GM12878 (cell line): ENCODE data around the gene CLASP1. TPM values are rescaled to one million over a fixed set of nuclear protein-coding genes. Genes with fewer than 3 reads are reported as not detected.

Experiments used
- ATAC-seq: fragments of 200-7000 bp; cut with Tn5 transposase; 3 replicates; pipeline ENCODE4 v1.9.1; 2020; ENCODE audit warnings: mild to moderate bottlenecking, moderate library complexity
- BruUV-seq: library from RNA; stranded (reverse); fragments of 400-500 nt; replicated peaks from 2 replicates; lab custom pipeline; 2021; lab: Mats Ljungman, UMichigan
- CTCF ChIA-PET: fragments of 300-600 bp; sonication (Branson Sonifier 250); formaldehyde crosslinking; extraction: SDS; loops from one replicate; lab custom pipeline; 2021; ENCODE audit warnings: inconsistent platforms; lab: Yijun Ruan, JAX
- POLR2A ChIA-PET: fragments of 350-600 bp; formaldehyde crosslinking; extraction: SDS; loops from one replicate; lab custom pipeline; 2021; ENCODE audit warnings: inconsistent platforms; lab: Charles Lee
- RAD21 ChIA-PET: fragments of 300-600 bp; sonication (Branson Sonifier 250); formaldehyde crosslinking; loops from one replicate; lab custom pipeline; 2023; ENCODE audit warnings: antibody characterized with exemption; ENCODE audit not compliant: unreplicated experiment; lab: Charles Lee
- SMC1A ChIA-PET: fragments of 300-600 bp; sonication (Branson Sonifier 250); formaldehyde crosslinking; loops from one replicate; lab custom pipeline; 2023; ENCODE audit not compliant: unreplicated experiment, uncharacterized antibody; lab: Charles Lee
- DNase-seq: peaks from one replicate; pipeline ENCODE4 v3.0.0-alpha.2; 2011; ENCODE audit warnings: low read depth, low spot score
- FAIRE-seq: peaks from 3 replicates; lab custom pipeline; 2011; peaks lifted over from hg19 to GRCh38; lab: Jason Lieb, UNC
- H2AFZ ChIP-seq: 2 replicates; pipeline ENCODE4 v1.6.0; 2011; ENCODE audit warnings: low read depth, low read length, control low read depth; ENCODE audit not compliant: control insufficient read depth
- H3K27ac ChIP-seq: 2 replicates; pipeline ENCODE4 v1.5.1; 2011; ENCODE audit warnings: control low read depth; ENCODE audit not compliant: control insufficient read depth, insufficient read depth
- H3K27me3 ChIP-seq, 2 experiments: replicated peaks in 1 of 2; 2 replicates each; pipeline versions ENCODE4 v1.6.0 to v1.6.1; 2011; ENCODE audit warnings: low read length in 1 of 2; ENCODE audit not compliant: control insufficient read depth in 2 of 2, insufficient read depth in 2 of 2
- H3K36me3 ChIP-seq, 2 experiments: 2 replicates each; pipeline ENCODE4 v1.5.1; 2011; ENCODE audit warnings: low read length in 1 of 2; ENCODE audit not compliant: control insufficient read depth in 2 of 2, insufficient read depth in 2 of 2
- H3K4me1 ChIP-seq: 2 replicates; pipeline ENCODE4 v1.6.1; 2011; ENCODE audit warnings: mild to moderate bottlenecking, low read length, moderate library complexity, mixed read lengths; ENCODE audit not compliant: control insufficient read depth, insufficient read depth
- H3K4me2 ChIP-seq: 2 replicates; pipeline ENCODE4 v1.6.0; 2011; ENCODE audit warnings: control low read depth; ENCODE audit not compliant: control insufficient read depth, insufficient read depth
- H3K4me3 ChIP-seq: fragments of 200-600 bp; sonication (generic); 2 replicates; pipeline ENCODE4 v1.5.1; 2016
- H3K79me2 ChIP-seq: 2 replicates; pipeline ENCODE4 v1.6.0; 2011; ENCODE audit warnings: low read length; ENCODE audit not compliant: control insufficient read depth, insufficient read depth
- H3K9ac ChIP-seq: 2 replicates; pipeline ENCODE4 v1.8.0; 2011; ENCODE audit warnings: low read length, control low read depth, mixed read lengths; ENCODE audit not compliant: control insufficient read depth, insufficient read depth
- H3K9me3 ChIP-seq: replicated peaks from 3 replicates; pipeline ENCODE4 v1.5.1; 2011; ENCODE audit warnings: mild to moderate bottlenecking, low read length; ENCODE audit not compliant: control insufficient read depth, insufficient read depth
- H4K20me1 ChIP-seq: 2 replicates; pipeline ENCODE4 v1.6.0; 2011; ENCODE audit not compliant: control insufficient read depth, insufficient read depth
- JUNB ChIP-seq: IDR thresholded peaks from 2 replicates; pipeline ENCODE4 v1.6.1; 2016; ENCODE audit warnings: antibody characterized with exemption, mild to moderate bottlenecking
- TCF3 ChIP-seq: IDR thresholded peaks from 2 replicates; pipeline ENCODE4 v1.6.1; 2012; ENCODE audit warnings: low read depth, mild to moderate bottlenecking, low read length, borderline replicate concordance; ENCODE audit not compliant: insufficient read depth
- WGBS: methylation state at CpG from one replicate; pipeline ENCODE4 v1.1.6; 2016; ENCODE audit warnings: low lambda C conversion rate; ENCODE audit not compliant: insufficient replicate concordance, insufficient coverage; ENCODE audit errors: missing lambda C conversion rate; 5-methylcytosine and 5-hydroxymethylcytosine counted together
- in situ Hi-C: fragments of 300-500 bp; cut with MboI; formaldehyde crosslinking; loops from 9 replicates; pipeline ENCODE4 v1.14.3; 2018; ENCODE audit warnings: mixed read lengths
- intact Hi-C: fragments of 100-400 bp; cut with micrococcal nuclease; formaldehyde crosslinking; loops from one replicate; pipeline ENCODE4 v1.14.2; 2022; ENCODE audit not compliant: unreplicated experiment
- polyA plus RNA-seq, 11 experiments: library from polyadenylated mRNA; depleted of rRNA in 4 of 11; unstranded in 6 of 11; stranded (reverse) in 5 of 11; fragments of >200 nt; fragmentation: Nextera tagmentation in 4 of 11; fragmentation: Illumina TruSeq in 1 of 11; extraction: Ambion mirVana in 4 of 11; extraction: Trizol in 1 of 11; gene quantifications; 1 replicate in 1 of 11; 2 replicates in 10 of 11; pipeline versions ENCODE4 v1.2.1 to v1.2.3, GENCODE V29; 2011 to 2016; ENCODE audit warnings: inconsistent platforms in 2 of 11, missing spikeins in 2 of 11, low read depth in 1 of 11
- total RNA-seq, 4 experiments: library from RNA; depleted of rRNA in 3 of 4; stranded (reverse); fragments of >200 nt in 3 of 4; fragmentation: Illumina TruSeq in 1 of 4; extraction: Trizol in 1 of 4; gene quantifications; 2 replicates each; pipeline versions ENCODE4 v1.2.1 to v1.2.3, GENCODE V29; 2013 to 2021
- TF ChIP-seq, protein P1 (sequence below): IDR thresholded peaks from 2 replicates; pipeline ENCODE4 v1.6.1; 2011; ENCODE audit warnings: low read depth, mild to moderate bottlenecking, low read length, moderate library complexity, borderline replicate concordance; ENCODE audit errors: extremely low read depth
- TF ChIP-seq, protein P2 (sequence below): fragments of 450-650 bp; IDR thresholded peaks from 2 replicates; pipeline ENCODE4 v1.6.1; 2017; ENCODE audit warnings: mild to moderate bottlenecking
- TF ChIP-seq, protein P3 (sequence below): IDR thresholded peaks from 2 replicates; pipeline ENCODE4 v1.6.1; 2011; ENCODE audit warnings: borderline replicate concordance, low read depth, mild to moderate bottlenecking, moderate library complexity, mixed read lengths, low read length; ENCODE audit not compliant: insufficient read depth; ENCODE audit errors: extremely low read length

CLASP1 gene
- total and polyA plus RNA-seq, 10 of the 15 experiments (the other 5 are each of a cell fraction or from before 2014, with no cell fraction given), result 1.4 to 62.4 (median 32.9) TPM

DNA sequence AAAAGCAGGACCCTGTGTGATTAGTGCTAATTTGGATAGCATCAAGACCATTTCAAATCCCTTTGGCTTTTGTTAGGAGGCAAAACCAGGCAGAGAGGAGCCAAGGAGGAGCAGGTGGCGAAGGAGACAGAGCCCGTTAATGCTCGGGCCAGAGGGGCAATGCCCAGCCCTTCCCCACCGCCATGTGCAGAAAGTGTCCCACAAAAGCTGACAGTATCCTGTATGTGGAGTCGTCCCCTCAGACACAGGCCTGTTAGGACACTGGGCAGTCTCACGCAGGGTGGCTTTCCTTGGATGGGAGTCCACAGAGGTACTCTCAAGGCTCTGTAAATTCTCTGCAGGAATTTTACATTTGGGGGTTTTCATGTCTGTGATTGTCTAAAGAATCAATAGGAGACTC lies 319.5 kb downstream of the CLASP1 start (continued):
- TF ChIP-seq, protein P1, sequence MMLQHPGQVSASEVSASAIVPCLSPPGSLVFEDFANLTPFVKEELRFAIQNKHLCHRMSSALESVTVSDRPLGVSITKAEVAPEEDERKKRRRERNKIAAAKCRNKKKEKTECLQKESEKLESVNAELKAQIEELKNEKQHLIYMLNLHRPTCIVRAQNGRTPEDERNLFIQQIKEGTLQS, result no peak
- TF ChIP-seq TCF3, result no peak
- TF ChIP-seq, protein P2, sequence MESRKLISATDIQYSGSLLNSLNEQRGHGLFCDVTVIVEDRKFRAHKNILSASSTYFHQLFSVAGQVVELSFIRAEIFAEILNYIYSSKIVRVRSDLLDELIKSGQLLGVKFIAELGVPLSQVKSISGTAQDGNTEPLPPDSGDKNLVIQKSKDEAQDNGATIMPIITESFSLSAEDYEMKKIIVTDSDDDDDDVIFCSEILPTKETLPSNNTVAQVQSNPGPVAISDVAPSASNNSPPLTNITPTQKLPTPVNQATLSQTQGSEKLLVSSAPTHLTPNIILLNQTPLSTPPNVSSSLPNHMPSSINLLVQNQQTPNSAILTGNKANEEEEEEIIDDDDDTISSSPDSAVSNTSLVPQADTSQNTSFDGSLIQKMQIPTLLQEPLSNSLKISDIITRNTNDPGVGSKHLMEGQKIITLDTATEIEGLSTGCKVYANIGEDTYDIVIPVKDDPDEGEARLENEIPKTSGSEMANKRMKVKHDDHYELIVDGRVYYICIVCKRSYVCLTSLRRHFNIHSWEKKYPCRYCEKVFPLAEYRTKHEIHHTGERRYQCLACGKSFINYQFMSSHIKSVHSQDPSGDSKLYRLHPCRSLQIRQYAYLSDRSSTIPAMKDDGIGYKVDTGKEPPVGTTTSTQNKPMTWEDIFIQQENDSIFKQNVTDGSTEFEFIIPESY, result no peak

DNA sequence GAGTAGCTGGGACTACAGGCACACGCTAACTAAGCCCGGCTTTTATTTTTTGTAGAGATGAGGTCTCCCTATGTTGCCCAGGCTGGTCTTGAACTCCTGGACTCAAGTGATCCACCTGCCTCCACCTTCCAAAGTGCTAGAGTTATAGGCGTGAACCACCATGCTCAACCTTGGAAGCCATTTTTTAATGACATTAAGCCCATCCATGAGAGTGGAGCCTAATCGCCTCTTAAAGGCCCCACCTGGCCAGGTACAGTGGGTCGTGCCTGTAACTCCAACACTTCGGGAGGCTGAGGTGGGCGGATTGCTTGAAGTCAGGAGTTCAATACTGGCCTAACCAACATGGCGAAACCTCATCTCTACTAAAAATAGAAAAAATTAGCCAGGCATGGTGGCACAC lies 322.6 kb downstream of the CLASP1 start:
- RAD21 ChIA-PET, result no interaction called here
- Histone ChIP-seq H3K4me2 (no peak overlapping the region), H3K4me3 (no peak overlapping the region), H2AFZ (no peak overlapping the region), H3K27ac (no peak overlapping the region), H3K9ac (no peak overlapping the region), H3K79me2 (no peaks in the 10 kb centered on the region), H4K20me1 (no peaks in the 10 kb centered on the region), H3K4me1 (no peaks in the 10 kb centered on the region), H3K9me3 (no peaks in the 10 kb centered on the region), H3K27me3 (no peaks in the 10 kb centered on the region), H3K36me3 (no peaks in the 10 kb centered on the region)
- ATAC-seq (no peak), FAIRE-seq (no peak), DNase-seq (no peak)
- SMC1A ChIA-PET, result no interaction called here
- POLR2A ChIA-PET, result no interaction called here
- CTCF ChIA-PET, result no interaction called here
- TF ChIP-seq, protein P3, sequence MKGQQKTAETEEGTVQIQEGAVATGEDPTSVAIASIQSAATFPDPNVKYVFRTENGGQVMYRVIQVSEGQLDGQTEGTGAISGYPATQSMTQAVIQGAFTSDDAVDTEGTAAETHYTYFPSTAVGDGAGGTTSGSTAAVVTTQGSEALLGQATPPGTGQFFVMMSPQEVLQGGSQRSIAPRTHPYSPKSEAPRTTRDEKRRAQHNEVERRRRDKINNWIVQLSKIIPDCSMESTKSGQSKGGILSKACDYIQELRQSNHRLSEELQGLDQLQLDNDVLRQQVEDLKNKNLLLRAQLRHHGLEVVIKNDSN, result no peak
- TF ChIP-seq JUNB, result no peak
- in situ Hi-C loops (no loop called here), intact Hi-C loops (no loop called here)
- BruUV-seq, result no TSS peak
- 37% methylated on average over 8 of the region's 8 CpGs for WGBS
